HepG2 (cell line): ENCODE measurements around the gene S100A16. TPM values are rescaled to one million over a fixed set of nuclear protein-coding genes. Genes with fewer than 3 reads are reported as not detected.

Experiments used
- CEBPB ChIP-seq: IDR thresholded peaks from 2 replicates; pipeline ENCODE4 v1.6.1; 2011; ENCODE audit warnings: low read depth, low read length, improper control_type of control experiment, borderline replicate concordance
- CHCHD3 ChIP-seq: sonication (generic); formaldehyde crosslinking; IDR thresholded peaks from 2 replicates; pipeline ENCODE4 v1.8.0; 2022; ENCODE audit warnings: mild to moderate bottlenecking, missing genetic modification reagents, moderate library complexity
- GATAD1 ChIP-seq: IDR thresholded peaks from 2 replicates; pipeline ENCODE4 v1.6.1; 2016; ENCODE audit warnings: missing genetic modification reagents, missing compliant biosample characterization
- HMGA1 ChIP-seq: sonication (generic); formaldehyde crosslinking; conservative IDR thresholded peaks from 2 replicates; pipeline ENCODE4 v1.4.0; 2020; ENCODE audit warnings: missing genetic modification reagents
- HNRNPK ChIP-seq: fragments of 200-400 bp; formaldehyde crosslinking; IDR thresholded peaks from 2 replicates; pipeline ENCODE4 v1.6.1; 2018; ENCODE audit warnings: low read length, low read depth, moderate library complexity, mild to moderate bottlenecking; ENCODE audit not compliant: poor library complexity, severe bottlenecking
- JUNB ChIP-seq: sonication (generic); formaldehyde crosslinking; IDR thresholded peaks from 2 replicates; pipeline ENCODE4 v1.8.0; 2022; ENCODE audit warnings: missing genetic modification reagents, mild to moderate bottlenecking, borderline replicate concordance
- KLF15 ChIP-seq: sonication (generic); formaldehyde crosslinking; IDR thresholded peaks from 2 replicates; pipeline ENCODE4 v1.8.1; 2023; ENCODE audit warnings: borderline replicate concordance, mild to moderate bottlenecking, inconsistent platforms, missing genetic modification reagents, mixed read lengths
- KMT2B ChIP-seq: IDR thresholded peaks from 2 replicates; pipeline ENCODE4 v1.6.1; 2016; ENCODE audit warnings: missing genetic modification reagents, missing compliant biosample characterization
- MIXL1 ChIP-seq: IDR thresholded peaks from 2 replicates; pipeline ENCODE4 v1.6.1; 2016
- NCOA2 ChIP-seq: sonication (generic); formaldehyde crosslinking; IDR thresholded peaks from 2 replicates; pipeline ENCODE4 v1.8.0; 2022; ENCODE audit warnings: inconsistent platforms
- NFIC ChIP-seq: IDR thresholded peaks from 2 replicates; pipeline ENCODE4 v1.6.1; 2012; ENCODE audit warnings: mild to moderate bottlenecking, low read length, inconsistent platforms
- SATB2 ChIP-seq: sonication (generic); formaldehyde crosslinking; IDR thresholded peaks from 2 replicates; pipeline ENCODE4 v1.5.0; 2020; ENCODE audit warnings: missing genetic modification reagents
- SMAD9 ChIP-seq: sonication (generic); formaldehyde crosslinking; IDR thresholded peaks from 2 replicates; pipeline ENCODE4 v1.5.1; 2020; ENCODE audit warnings: mild to moderate bottlenecking, missing genetic modification reagents
- TEAD2 ChIP-seq: sonication (generic); formaldehyde crosslinking; IDR thresholded peaks from 2 replicates; pipeline ENCODE4 v1.9.0; 2021; ENCODE audit warnings: missing genetic modification reagents
- ZMAT3 ChIP-seq: sonication (generic); formaldehyde crosslinking; conservative IDR thresholded peaks from 2 replicates; pipeline ENCODE4 v1.7.0; 2021; ENCODE audit warnings: missing genetic modification reagents
- ZNF333 ChIP-seq: sonication (generic); formaldehyde crosslinking; IDR thresholded peaks from 2 replicates; pipeline ENCODE4 v1.4.0; 2020; ENCODE audit warnings: mild to moderate bottlenecking, missing genetic modification reagents, borderline replicate concordance
- ZNF644 ChIP-seq: IDR thresholded peaks from 2 replicates; pipeline ENCODE4 v1.6.1; 2016; ENCODE audit warnings: low read depth
- ZNF660 ChIP-seq: sonication (generic); formaldehyde crosslinking; IDR thresholded peaks from 2 replicates; pipeline ENCODE4 v1.5.1; 2020; ENCODE audit warnings: mild to moderate bottlenecking, low read depth, missing genetic modification reagents, borderline replicate concordance
- ZSCAN31 ChIP-seq: sonication (generic); formaldehyde crosslinking; IDR thresholded peaks from 2 replicates; pipeline ENCODE4 v1.5.0; 2020; ENCODE audit warnings: low read depth, mild to moderate bottlenecking, missing genetic modification reagents
- polyA plus RNA-seq, 8 experiments: library from polyadenylated mRNA; depleted of rRNA in 3 of 8; stranded (reverse) in 7 of 8; unstranded in 1 of 8; fragments of >200 nt; fragmentation: Illumina TruSeq in 4 of 8; extraction: Trizol in 4 of 8; gene quantifications; 2 replicates each; pipeline versions ENCODE4 v1.2.1 to v1.2.3, GENCODE V29; 2011 to 2016; ENCODE audit warnings: low read depth in 4 of 8, missing spikeins in 1 of 8, mixed read lengths in 1 of 8; ENCODE audit not compliant: insufficient read depth in 1 of 8
- total RNA-seq, 5 experiments: library from RNA; depleted of rRNA; stranded (reverse); fragments of >200 nt; fragmentation: Illumina TruSeq; extraction: Trizol; gene quantifications; 2 replicates each; pipeline ENCODE4 v1.2.3, GENCODE V29; 2016; ENCODE audit warnings: low read depth in 1 of 5
- TF ChIP-seq, protein P1 (sequence below): sonication (generic); formaldehyde crosslinking; IDR thresholded peaks from 2 replicates; pipeline ENCODE4 v1.5.1; 2020; ENCODE audit warnings: missing genetic modification reagents, mild to moderate bottlenecking, borderline replicate concordance
- TF ChIP-seq, protein P2 (sequence below), 2 experiments: sonication (generic) in 1 of 2; formaldehyde crosslinking in 1 of 2; IDR thresholded peaks; 2 replicates each; pipeline versions ENCODE4 v1.5.1 to v1.6.1; 2011 to 2020; ENCODE audit warnings: borderline replicate concordance in 1 of 2, low read depth in 1 of 2, low read length in 1 of 2, mild to moderate bottlenecking in 1 of 2, missing genetic modification reagents in 1 of 2, moderate library complexity in 1 of 2
- TF ChIP-seq, protein P3 (sequence below): sonication (generic); formaldehyde crosslinking; IDR thresholded peaks from 2 replicates; pipeline ENCODE4 v1.8.0; 2022; ENCODE audit warnings: mild to moderate bottlenecking, missing genetic modification reagents, moderate library complexity
- TF ChIP-seq, protein P4 (sequence below): sonication (generic); formaldehyde crosslinking; IDR thresholded peaks from 2 replicates; pipeline ENCODE4 v1.5.0; 2020; ENCODE audit warnings: missing genetic modification reagents, mild to moderate bottlenecking, borderline replicate concordance

The S100A16 gene
- total and polyA plus RNA-seq, 2 of the 13 experiments (the other 11 are each of a cell fraction or from before 2014, with no cell fraction given), result 46.0 to 195 TPM

DNA sequence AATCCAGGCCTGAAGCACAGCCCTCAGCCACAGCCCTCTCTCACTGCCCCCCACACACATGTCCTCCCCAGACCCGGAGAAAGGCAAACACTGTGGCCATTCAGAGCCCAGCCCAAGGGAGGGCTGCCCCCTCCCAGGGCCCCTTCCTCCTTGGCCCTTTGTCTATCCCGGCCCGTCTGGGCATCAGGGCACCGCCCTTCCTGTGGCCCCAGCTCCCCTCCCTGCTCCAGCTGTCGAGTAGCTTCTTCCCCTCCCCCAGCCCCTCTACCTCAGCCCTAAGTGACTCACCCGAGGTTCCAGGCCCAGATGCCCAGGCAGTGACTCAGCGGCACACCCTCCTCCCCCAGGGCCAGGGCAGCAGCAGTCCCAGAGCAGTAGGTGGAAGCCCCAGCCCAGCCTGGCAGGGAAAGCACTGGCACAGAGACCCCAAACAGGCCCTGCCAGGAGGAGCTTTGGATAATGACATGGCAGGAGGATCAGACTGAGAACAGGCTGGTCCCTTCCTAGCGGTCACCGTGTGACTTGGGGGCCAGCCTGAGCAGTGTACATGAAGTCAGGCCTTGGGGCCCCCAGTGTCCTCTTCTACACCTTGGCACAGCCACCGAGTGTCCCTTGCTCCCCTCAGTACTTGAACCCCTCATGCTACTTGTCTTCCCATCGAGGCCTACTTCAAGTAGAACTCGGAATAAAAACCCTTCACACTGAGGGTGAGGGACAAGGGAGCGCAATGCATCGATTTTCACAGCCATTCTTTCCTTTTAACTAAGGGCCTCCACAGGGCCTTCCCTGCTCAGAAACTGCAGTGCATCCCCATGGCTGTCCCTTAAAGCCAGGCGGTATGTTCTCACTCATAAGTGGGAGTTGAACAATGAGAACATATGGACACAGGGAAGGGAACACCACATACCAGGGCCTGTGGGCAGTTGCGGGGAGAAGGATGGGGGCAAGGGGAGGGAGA lies 46.2 kb downstream of the S100A16 start (continued):
- TF ChIP-seq, protein P1, sequence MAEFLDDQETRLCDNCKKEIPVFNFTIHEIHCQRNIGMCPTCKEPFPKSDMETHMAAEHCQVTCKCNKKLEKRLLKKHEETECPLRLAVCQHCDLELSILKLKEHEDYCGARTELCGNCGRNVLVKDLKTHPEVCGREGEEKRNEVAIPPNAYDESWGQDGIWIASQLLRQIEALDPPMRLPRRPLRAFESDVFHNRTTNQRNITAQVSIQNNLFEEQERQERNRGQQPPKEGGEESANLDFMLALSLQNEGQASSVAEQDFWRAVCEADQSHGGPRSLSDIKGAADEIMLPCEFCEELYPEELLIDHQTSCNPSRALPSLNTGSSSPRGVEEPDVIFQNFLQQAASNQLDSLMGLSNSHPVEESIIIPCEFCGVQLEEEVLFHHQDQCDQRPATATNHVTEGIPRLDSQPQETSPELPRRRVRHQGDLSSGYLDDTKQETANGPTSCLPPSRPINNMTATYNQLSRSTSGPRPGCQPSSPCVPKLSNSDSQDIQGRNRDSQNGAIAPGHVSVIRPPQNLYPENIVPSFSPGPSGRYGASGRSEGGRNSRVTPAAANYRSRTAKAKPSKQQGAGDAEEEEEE (CRISPR knock-in tag), result no peak
- TF ChIP-seq CHCHD3 (CRISPR knock-in tag) (no peak), MIXL1 (CRISPR knock-in tag) (no peak), ZNF660 (no peak), JUNB (CRISPR knock-in tag) (peak; percentile 95), NFIC (no peak), ZSCAN31 (CRISPR knock-in tag) (no peak), CEBPB (no peak), NCOA2 (CRISPR knock-in tag) (peak; percentile 35; the same call in 1 of the 2 replicates), KLF15 (CRISPR knock-in tag) (no peak), ZMAT3 (CRISPR knock-in tag) (no peak), ZNF333 (no peak), KMT2B (no peak), ZNF644 (CRISPR knock-in tag) (0 out of 2 replicates have a peak, but pooled peaks have one; percentile 5), TEAD2 (CRISPR knock-in tag) (no peak), SATB2 (CRISPR knock-in tag) (no peak), GATAD1 (no peak), HNRNPK (peak; percentile 32), HMGA1 (no peak), SMAD9 (CRISPR knock-in tag) (no peak)
- TF ChIP-seq, protein P2, sequence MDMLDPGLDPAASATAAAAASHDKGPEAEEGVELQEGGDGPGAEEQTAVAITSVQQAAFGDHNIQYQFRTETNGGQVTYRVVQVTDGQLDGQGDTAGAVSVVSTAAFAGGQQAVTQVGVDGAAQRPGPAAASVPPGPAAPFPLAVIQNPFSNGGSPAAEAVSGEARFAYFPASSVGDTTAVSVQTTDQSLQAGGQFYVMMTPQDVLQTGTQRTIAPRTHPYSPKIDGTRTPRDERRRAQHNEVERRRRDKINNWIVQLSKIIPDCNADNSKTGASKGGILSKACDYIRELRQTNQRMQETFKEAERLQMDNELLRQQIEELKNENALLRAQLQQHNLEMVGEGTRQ (IDR thresholded peaks at IDR 0.05; ENCODE audit: low read depth, low read length), result no peak
- TF ChIP-seq, protein P2 (CRISPR knock-in tag; IDR thresholded peaks at IDR 0.05; ENCODE audit: borderline replicate concordance), result no peak
- TF ChIP-seq, protein P3, sequence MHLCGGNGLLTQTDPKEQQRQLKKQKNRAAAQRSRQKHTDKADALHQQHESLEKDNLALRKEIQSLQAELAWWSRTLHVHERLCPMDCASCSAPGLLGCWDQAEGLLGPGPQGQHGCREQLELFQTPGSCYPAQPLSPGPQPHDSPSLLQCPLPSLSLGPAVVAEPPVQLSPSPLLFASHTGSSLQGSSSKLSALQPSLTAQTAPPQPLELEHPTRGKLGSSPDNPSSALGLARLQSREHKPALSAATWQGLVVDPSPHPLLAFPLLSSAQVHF, result no peak
- TF ChIP-seq, protein P4, sequence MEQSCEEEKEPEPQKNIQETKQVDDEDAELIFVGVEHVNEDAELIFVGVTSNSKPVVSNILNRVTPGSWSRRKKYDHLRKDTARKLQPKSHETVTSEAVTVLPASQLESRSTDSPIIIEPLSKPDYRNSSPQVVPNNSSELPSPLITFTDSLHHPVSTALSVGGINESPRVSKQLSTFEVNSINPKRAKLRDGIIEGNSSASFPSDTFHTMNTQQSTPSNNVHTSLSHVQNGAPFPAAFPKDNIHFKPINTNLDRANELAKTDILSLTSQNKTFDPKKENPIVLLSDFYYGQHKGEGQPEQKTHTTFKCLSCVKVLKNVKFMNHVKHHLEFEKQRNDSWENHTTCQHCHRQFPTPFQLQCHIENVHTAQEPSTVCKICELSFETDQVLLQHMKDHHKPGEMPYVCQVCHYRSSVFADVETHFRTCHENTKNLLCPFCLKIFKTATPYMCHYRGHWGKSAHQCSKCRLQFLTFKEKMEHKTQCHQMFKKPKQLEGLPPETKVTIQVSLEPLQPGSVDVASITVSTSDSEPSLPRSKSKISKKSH (CRISPR knock-in tag), result no peak
